ENCODE results near the gene ACY1.
"Not testable (repeated sequence)": the region's sequence is repeated elsewhere in the genome, so short reads cannot be mapped to it uniquely, and the experiment has no call there.

The ACY1 gene

DNA sequence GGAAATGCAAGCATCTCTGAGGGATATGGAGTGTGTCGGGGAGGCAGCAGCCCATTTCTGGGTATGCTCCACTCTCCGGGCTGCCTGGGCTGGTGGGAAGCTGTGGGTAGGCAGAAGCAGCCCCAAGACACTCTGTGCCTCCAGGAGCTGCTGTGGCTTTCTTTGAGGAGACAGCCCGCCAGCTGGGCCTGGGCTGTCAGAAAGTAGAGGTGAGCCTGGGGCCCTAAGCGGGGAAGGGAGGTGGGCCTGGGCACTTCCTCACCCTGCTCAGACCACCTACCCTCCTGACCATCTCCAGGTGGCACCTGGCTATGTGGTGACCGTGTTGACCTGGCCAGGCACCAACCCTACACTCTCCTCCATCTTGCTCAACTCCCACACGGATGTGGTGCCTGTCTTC lies 1.7 kb downstream of the ACY1 start:
- H3K4me3 ChIP-seq (ENCODE audit: low read depth, low read length), result no peak overlapping the region
- DNase-seq (ENCODE audit: low read depth), result no peak
- TF ChIP-seq, protein P1, sequence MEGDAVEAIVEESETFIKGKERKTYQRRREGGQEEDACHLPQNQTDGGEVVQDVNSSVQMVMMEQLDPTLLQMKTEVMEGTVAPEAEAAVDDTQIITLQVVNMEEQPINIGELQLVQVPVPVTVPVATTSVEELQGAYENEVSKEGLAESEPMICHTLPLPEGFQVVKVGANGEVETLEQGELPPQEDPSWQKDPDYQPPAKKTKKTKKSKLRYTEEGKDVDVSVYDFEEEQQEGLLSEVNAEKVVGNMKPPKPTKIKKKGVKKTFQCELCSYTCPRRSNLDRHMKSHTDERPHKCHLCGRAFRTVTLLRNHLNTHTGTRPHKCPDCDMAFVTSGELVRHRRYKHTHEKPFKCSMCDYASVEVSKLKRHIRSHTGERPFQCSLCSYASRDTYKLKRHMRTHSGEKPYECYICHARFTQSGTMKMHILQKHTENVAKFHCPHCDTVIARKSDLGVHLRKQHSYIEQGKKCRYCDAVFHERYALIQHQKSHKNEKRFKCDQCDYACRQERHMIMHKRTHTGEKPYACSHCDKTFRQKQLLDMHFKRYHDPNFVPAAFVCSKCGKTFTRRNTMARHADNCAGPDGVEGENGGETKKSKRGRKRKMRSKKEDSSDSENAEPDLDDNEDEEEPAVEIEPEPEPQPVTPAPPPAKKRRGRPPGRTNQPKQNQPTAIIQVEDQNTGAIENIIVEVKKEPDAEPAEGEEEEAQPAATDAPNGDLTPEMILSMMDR (IDR thresholded peaks at IDR 0.05; ENCODE audit: insufficient read depth, low read depth, low read length, missing control alignments), result no peak

GRCh38 chr3:51986010-51986947 lies 2.9 kb downstream of the ACY1 start:
- TF ChIP-seq, protein P1 (IDR thresholded peaks at IDR 0.05; ENCODE audit: insufficient read depth, low read depth, low read length, missing control alignments), result no peak
- no peak overlapping the region for H3K4me3 ChIP-seq (ENCODE audit: low read depth, low read length)
- DNase-seq (ENCODE audit: low read depth), result no peak

DNA sequence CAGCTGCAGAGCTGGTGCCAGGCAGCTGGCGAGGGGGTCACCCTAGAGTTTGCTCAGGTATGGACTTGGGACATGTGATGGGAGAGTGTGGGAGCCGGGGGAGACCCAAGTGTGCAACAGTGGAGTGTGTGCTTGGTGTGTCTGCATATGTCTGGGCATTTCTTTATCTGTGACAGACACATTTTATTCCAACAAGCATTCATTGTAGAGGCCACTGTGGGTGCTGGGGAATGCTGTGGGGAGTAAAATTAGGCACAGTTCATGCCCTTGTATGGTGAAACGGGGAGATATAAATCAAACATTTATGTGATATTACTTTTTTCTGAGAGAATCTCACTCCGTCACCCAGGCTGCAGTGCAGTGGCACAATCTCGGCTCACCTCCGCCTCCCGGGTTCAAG lies 4.2 kb downstream of the ACY1 start:
- no peak overlapping the region for H3K4me3 ChIP-seq (ENCODE audit: low read depth, low read length)
- no peak for DNase-seq (ENCODE audit: low read depth)
- TF ChIP-seq, protein P1 (IDR thresholded peaks at IDR 0.05; ENCODE audit: insufficient read depth, low read depth, low read length, missing control alignments), result no peak

DNA sequence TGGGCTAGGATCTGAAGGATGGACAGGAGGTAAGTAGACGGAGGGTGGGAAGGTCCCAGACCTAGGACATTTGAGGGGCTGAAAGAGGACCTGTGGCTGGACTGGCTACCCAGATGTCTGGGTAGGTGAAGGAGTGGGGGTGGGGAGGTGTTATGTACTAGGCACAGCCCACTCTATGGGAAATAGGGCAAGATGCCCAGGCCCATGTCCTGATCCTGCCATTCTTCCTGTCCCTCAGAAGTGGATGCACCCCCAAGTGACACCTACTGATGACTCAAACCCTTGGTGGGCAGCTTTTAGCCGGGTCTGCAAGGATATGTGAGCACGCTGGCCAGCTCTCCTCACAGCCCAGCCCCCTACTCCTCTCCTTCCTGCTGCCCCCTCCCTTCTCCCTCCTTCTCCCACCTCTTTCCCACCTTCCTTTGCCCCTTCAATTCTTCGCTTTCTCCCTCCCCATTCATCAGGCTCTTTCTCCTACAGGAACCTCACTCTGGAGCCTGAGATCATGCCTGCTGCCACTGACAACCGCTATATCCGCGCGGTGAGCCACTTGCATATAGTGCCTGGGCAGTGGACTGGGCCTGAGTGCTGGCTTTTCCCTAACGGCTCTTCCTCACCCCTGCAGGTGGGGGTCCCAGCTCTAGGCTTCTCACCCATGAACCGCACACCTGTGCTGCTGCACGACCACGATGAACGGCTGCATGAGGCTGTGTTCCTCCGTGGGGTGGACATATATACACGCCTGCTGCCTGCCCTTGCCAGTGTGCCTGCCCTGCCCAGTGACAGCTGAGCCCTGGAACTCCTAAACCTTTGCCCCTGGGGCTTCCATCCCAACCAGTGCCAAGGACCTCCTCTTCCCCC lies 5.2 kb downstream of the ACY1 start:
- no peak for DNase-seq (ENCODE audit: low read depth)
- TF ChIP-seq, protein P1 (IDR thresholded peaks at IDR 0.05; ENCODE audit: insufficient read depth, low read depth, low read length, missing control alignments), result no peak
- H3K4me3 ChIP-seq (ENCODE audit: low read depth, low read length), result no peak overlapping the region

- not testable (repeated sequence) for DNase-seq (ENCODE audit: low read depth); H3K4me3 ChIP-seq (ENCODE audit: low read depth, low read length)
These were observed 7.2 kb downstream of the ACY1 start for GRCh38 chr3:51990501-51990971.

GRCh38 chr3:51992017-51992682 lies 8.8 kb downstream of the ACY1 start:
- H3K4me3 ChIP-seq (ENCODE audit: low read depth, low read length), result no peak overlapping the region
- DNase-seq (ENCODE audit: low read depth), result no peak
- TF ChIP-seq, protein P1 (IDR thresholded peaks at IDR 0.05; ENCODE audit: insufficient read depth, low read depth, low read length, missing control alignments), result no peak

DNA sequence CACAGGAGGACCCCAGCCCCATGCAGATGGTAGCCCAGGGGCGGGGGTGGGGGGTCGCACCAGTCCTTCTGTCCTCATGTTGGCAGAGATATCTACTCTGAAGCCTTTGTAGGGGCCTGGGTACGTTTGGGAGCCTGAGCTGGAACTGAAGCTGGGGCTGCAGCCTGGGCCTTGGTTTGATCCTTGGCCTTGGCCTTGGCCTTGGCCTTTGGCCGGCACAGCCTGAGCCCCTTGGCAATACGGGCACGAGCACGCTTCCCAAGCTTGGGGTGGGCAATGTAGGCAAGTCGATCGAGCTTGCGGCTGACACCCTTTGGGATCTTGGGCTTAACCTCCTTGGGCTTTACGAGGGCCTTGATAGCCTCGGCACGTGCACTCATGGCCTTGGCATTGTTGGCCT lies 10.3 kb downstream of the ACY1 start:
- DNase-seq (ENCODE audit: low read depth); H3K4me3 ChIP-seq (ENCODE audit: low read depth, low read length): not testable (repeated sequence)

Data from GM12865 (cell line).